HG02642 (cell line): Measurements from ENCODE around the gene P3H2.

Source experiments
- ATAC-seq: cut with Tn5 transposase; IDR thresholded peaks from one replicate; pipeline ENCODE4 v1.9.1; 2021; ENCODE audit warnings: mild to moderate bottlenecking; ENCODE audit not compliant: unreplicated experiment, poor library complexity

Gene P3H2

DNA sequence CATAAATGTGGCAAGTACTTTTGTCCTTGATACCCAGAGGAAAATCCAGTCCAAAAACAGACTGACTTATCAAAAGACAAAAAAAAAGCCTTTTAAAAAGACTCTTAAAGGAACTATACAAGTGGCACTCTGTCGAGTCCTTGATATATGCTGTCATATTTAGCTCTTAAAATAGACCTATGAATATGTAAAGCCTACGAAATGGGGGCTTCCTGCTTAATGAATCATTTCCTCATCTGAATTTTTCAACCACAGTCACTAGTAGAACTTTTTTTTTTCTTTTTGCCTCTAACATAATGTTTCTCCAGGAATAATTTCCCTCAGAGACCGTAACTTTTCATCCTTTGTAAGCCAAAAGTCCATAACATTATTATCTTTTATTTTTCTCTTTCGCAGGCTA is 95.8 kb downstream of the P3H2 start:
- no peak for ATAC-seq

DNA sequence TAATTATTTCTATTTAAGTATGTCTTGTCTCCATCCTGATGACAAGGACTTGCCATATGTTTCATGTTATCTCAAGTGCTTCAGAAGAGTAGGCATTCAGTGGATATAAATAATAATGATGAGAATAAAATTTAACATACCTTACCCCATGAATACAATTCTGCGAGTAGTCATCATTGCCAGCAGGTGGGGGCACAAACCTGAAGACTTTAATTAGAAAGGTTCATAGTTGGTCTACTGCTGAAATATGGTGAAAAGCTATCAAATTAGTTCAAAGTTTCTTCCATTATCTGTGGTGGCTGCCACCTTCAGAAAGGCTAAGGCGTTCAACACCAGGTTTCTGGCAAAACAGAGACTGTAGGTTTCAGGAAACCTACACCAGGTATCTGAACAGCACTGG is 100.9 kb downstream of the P3H2 start:
- ATAC-seq, result no peak

DNA sequence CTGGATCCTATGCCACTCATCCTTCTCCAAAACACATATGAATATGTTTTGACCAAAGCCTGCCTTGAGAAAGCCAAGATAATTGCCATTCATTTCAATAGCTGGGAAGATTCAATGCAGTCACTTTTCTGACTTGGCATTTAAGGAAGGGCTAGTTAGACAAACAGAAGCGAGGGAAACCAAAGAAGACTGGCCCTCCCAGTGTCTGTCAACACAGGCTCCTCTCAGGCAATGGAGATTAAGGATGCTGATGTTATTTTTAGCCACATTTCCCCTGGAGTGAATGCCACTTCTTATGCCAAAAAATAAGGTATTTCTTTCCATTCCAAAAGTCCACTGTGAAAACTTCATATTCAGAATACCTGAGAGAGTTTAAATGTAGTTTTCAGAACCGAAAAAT is 101.7 kb downstream of the P3H2 start:
- no peak for ATAC-seq

DNA sequence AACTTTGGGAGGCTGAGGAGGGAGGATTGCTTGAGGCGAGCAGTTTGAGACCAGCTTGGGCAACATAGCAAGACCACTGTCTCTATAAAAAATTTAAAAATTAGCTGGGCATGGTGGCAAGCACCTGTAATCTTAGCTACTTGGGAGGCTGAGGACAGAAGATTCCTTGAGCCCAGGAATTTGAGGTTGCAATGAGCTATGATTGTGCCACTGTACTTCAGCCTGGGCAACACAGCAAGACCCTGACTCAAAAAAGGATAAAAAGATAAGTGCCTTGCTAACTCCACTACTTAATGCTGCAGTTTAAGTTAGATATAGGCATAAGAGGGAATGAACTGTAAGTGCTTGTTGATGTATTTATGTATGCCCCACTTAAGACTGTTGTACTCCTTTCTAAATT is 102.2 kb downstream of the P3H2 start:
- no peak for ATAC-seq

DNA sequence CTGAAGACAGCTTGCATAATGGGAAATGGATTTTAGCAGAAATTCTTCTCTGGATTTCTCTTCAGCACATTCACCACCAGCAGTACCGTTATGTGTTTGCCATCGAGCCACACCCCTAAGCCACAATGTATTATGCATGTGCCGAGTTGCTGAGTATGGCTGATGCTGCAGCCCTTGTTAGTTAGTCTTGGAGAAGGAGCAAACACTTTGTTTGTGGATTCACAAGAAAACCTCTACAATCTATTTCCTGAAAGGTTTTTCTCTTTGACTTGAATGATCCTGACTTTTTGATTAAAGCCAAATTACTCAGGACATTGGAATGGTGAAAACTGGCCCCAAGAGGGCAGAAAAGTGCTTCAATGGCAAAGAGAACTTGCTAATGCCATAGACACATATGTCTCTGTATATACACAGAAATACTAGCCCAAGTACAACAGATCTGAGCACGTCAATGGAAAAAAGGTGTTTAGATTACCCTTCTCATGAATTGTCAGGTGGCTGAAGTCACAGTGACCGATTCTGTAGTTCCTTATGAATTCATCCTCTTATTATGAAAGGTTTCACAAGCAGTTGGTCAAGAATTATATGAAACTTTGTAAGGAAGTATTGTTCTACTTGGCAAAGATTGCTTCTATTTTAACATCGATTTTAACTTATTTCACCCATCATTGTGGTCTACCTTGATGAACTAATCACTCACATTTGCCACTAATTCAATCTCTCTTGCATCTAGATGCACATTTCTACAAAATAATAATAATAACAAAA is 103.0 kb downstream of the P3H2 start:
- ATAC-seq, result no peak

DNA sequence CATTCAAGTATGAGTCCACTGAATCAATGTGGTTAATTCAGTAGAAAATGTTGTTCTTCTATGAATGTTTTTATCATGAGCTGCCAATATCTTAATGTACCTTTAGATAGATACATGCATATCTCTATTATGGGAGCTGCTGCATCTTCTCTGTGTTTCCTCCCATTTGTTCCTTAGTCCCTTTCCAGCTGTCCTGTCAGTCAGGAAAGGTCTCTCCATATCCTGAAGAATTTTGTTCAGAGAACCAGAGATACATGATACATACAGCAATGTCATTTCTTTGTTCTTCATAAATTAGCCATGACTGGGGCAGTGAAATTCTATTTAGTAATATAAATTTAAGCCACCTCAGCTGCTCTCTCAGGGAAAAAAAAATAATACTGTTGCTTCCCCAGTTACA is 103.7 kb downstream of the P3H2 start:
- ATAC-seq, result no peak

DNA sequence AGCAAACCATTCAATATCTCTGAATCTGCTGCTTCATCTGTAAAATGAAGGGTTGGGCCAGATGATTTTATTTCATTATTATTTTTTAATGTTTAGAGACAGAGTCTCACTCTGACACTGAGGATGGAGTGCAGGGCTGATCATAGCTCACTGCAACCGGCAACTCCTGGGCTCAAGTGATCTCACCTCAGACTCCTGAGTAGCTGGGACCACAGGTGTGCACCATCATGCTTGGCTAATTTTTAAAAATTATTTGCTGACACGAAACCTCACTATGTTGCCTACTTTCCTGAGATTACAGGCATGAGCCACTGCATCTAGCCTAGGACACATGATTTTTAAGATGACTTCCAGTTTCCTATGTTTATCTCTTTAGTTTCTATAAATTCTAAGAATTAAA is 105.8 kb downstream of the P3H2 start:
- ATAC-seq, result no peak

DNA sequence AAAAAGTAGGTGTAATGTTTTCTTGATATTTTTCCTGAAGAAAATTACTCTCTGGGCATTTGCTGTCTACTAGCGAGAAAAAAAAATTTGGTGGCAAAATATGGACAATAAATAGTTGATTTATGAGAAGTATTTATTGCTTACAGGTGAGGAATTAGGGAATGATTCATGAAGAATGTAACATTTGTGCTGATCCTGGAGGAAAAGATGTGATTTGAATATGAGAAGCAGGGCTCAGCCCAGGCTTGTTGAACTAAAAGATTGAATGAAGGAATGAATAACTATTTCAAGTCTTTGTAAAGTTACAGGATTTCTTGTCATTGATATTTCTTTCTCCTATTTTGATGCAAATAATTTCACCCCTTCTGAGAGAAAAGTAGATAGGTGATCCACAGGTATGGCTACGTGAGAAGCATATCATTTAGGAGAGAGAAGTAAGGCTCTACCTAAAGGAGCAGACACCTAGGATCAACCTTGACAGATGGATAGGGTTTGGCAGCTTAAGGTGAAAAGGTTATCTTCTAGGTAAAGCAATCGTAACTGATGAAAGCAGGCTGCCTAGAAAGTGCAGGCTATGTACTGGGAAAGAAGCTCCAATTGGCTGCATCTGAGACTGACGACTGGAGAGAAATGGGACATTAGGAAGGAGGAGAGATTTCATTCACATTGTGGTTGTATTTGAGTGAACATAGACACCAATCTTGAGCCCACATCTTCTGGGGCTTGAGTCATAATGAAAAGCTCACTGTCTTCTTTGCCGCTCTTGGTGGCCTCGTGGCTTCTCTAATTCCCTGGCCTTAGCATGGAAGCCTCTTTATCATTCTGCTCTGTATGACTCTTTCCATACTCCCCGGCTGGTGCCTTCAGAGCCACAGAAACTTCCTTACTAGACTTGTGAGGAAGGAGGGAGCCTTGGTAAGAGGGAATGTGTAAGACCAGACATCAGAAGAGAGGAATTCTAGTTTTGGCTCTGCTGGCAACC is 106.5 kb downstream of the P3H2 start:
- ATAC-seq, result no peak

DNA sequence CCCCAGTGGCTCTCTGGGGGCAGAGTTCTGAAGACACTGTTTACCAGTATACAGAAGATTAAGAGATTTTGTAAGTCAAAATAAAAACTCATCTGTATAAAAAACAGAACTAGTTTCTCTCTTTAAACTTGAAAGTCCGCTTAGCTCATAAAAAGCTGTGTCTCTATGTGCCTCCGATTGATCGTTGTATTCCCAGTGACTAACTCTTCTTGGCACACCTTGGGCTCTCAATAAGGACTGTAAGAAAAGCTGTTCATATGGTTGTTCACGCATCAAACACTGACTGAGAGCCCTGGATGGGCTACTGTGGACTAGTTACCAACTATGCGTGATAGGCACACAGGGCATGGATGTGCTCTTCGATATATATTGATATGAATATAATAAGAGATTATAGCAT is 107.9 kb downstream of the P3H2 start:
- no peak for ATAC-seq

DNA sequence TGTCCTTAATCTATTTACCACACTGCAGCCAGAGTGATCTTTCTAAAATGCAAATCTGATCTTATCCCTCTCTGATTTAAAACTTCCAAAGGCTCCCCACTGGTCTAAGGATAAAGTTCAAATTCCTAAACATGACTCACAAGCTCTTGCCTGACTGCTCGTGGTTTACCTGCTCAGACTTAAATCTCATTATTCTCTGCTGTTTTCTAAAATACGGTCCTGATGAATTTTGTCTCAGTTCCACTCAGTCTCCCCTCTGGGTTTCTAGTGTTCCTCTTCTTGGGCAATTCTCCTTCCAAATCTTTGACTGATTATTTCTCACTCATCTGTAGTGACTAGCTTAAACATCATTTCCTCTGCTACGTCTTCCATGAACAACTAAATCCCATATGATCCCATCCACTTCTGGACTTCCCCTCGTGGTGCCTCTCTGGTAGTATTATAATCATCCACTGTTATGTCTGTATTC is 108.3 kb downstream of the P3H2 start:
- ATAC-seq, result no peak

DNA sequence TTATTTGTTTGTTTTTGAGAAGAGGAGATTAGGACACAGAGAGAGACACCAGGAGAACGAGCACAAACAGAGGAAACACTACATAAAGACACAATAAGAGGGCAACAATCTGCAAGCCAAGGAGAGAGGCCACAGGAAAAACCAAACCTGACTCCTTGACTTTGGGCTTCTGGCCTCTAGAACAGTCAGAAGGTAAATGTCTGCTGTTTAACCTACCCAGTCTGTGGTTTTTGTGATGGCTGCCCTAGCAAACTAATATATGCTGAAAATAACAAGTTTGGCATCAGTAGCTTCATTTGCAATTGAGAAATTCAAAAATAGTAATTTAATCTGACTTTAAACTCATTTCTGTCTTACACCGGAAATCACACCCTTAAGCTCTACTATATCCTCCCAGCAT is 110.2 kb downstream of the P3H2 start:
- ATAC-seq, result no peak

DNA sequence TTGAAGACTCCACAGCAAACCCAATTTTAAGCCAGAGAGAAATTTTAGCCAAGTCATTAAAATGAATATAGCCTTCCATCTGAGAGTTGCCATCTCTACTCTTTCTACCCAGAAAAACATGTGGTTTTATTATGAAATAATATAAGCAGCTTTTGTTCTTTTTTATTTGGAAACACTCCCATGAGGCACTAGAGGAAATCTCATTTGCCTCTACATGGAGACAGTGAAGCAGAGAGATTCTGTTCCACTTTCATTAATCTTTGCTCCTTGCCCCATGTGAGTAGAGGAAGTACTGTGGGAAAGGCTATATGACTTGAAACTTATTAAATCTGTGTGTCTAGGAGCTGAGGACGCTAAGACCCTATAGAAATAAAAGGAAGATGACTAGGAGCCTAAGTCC is 111.1 kb downstream of the P3H2 start:
- no peak for ATAC-seq

DNA sequence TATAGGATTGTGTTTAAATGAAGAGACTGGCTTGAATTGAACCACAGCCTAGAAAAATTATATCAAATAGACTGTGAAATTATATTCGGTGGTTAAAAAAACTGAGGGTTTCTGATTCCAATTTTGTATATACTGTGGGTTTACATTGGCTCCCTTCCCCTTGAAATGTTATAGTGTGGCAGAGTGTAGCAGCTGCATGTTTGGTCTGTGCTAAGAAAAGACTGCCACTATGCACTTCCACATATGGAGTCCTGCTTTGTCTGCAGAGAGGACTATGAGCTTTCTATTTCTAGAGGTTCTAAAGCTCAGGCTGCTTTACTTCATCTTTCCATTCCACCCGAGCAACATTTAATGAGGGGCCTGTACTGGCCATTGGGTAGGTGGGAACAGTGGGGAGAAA is 112.3 kb downstream of the P3H2 start:
- ATAC-seq, result no peak

DNA sequence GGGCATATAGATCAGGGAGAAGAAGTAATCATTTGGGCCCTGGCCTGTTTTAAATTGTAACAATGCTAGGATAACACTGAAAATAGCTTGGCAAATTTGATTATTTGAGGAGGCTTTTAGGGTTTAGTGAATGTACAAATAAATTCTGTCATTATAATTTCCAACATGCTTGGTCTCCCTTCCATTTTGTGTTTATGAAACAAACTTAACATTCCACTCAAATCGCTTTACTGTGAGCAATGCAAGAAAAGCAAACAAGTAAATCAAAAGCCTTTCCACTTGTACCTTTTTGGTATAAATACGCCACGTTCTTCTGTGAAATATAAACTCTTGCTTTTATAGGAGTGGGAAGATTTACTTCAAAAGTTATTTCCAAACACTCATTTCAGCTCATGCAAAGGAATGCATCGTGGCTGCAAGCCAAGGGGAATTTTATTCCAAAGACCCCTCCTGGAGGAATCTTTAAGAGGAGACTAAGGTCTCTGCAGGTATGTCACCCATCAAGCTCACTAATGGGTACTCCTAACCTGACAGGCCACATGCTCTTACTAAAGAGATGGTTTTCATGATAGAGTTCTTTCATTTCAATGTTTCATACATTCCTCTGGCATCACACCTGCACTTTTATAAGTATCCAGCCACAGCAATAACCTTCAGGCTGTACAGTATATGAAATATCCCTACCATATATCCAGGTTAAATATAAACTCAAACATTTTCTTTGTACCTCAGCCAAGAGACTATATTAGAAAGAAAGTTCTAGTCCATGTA is 115.2 kb downstream of the P3H2 start:
- ATAC-seq, result no peak

DNA sequence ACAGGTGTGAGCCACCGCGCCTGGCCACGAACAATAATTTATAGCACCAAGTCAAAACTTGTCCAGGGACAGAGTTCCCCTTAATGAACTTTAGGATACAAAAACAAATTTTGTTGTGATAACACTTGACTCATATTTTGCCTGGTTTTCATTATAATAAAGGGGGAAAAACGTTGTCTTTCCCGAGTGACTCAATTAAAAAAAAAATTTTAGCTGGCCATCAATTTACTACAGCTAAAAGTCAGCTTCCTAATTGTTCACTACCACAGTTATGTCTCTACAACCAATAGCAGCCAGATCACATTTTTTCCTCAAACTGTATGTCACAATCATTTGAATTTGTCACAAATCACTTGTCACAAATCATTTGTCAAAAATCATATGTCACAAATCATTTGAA is 116.0 kb downstream of the P3H2 start:
- no peak for ATAC-seq

DNA sequence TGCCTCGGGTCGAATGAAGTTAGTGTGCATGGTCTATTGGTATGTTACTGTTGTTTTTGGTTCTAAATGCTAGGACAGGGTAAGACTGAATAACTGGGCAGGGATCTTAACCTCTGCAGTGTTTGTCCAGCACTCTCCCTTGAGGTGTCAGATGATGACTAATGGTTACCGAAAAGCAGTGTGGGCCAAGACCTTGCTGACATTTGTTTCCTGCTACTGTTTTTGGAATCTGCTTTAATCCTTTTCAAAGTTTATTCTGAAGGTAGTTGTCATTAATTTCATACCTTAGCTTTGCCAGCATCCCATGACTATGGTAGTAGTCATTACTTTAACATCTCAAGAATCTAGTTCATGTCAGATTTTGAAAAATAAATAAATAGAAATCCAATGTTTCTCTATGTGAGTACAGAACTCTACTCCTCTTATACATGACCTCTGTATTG is 117.0 kb downstream of the P3H2 start:
- no peak for ATAC-seq

DNA sequence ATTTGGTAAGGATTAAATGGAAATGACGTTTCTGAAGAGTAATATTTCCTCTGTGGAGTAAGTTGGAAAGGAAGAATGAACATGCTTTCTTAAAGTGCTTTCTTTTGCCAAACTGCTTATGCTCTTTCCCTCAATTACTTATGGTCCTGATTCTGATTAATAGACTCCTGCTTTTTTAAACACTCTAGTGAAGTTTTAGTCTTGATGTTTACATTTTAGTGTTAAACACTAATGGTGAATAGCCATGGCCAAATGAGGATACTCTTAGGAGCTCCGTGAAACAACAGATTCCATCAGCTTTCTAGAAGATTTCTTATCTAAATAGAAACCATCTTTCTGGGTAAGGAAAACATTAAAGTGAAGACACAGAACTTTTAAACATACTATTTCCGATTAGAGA is 117.6 kb downstream of the P3H2 start:
- no peak for ATAC-seq

DNA sequence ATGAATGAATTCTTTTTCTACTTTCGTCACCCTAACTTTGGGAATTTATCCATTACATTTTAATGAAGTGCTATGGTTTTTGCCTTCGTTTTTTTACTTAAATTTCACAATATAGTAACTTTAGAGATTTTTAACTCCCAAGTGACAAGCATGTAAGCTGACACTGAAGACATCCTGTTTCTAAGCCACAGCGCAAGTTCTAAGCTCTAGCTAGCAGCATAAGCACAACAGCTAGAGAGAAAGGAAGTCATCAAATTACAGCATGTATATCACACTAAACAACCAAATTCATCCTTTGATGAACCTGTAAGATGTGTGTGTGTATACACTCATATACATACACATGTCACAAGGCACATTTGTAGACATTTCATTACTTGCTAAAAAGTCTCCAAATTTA is 119.3 kb downstream of the P3H2 start:
- no peak for ATAC-seq

DNA sequence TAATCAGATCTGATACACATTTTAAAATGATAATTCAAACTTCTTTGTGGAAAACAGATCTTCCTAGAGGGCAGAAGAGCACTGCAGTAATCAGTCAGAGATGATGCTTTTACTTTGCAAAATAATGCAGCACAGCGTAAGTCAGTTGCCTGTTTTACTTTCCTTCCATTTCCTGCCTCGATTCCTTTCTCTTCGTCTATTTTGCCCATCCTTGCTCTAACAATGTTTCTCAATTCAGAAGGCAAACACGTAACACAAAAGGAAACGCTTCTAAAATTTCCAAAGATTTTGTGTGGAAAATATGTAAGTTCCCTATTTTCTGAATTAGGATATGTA is 119.9 kb downstream of the P3H2 start:
- no peak for ATAC-seq

DNA sequence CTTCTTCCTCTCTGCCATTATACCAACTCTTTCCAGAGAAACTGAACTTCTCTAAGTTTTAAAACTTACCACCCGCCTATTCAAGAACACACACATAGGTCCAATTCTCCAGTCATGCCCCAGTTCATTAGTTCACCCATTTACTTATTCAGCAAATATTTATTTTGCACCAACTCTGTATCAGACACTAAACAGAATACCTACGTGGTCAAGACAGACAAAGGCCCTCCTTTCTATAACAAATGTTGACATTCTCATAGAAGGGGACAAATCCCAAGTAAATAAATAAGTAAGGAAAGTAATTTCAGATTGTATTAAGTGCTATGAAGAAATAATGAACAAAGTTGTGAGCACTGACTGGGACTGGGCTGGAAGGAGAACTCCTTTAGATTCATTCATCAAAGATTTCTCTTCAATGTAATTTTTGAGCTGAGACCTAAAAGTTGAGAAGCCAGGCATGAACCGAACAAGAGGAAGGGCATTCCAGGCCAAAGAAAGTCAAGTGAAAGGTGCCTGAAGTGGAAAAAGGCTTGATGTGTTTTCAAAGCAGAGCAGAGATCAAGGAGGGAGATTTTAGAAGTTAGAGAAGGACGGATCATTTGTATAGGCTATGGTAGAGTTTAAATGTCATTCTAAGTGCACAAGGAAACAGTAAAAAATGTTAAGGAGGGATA is 120.4 kb downstream of the P3H2 start:
- ATAC-seq, result no peak
